ENCODE data around the gene CTNNBIP1. TPM values are rescaled to one million over a fixed set of nuclear protein-coding genes. Genes with fewer than 3 reads are reported as not detected.
"Not testable (repeated sequence)": the region's sequence is repeated elsewhere in the genome, so short reads cannot be mapped to it uniquely, and the experiment has no call there.

CTNNBIP1 gene
- total RNA-seq, 4 donors from 2014 or later: 24.0 to 30.5 (median 28.5) TPM

GRCh38 chr1:9808459-9808858 is 101.6 kb downstream of the CTNNBIP1 start:
- H3K27ac ChIP-seq: no peak overlapping the region
- TF ChIP-seq POLR2A (IDR thresholded peaks at IDR 0.05) (no peak), CTCF (IDR thresholded peaks at IDR 0.05) (no peak)
- H3K4me3 ChIP-seq: no peak overlapping the region
- no peaks in the 10 kb centered on the region for H3K27me3 ChIP-seq
- no peak for DNase-seq
- no peaks in the 10 kb centered on the region for H3K36me3 ChIP-seq
- H3K4me1 ChIP-seq: peaks cover 0 to 31% (median 3%) of the 10 kb centered on the region in 4 donors
- no peaks in the 10 kb centered on the region for H3K9me3 ChIP-seq

GRCh38 chr1:9807541-9807940 is 102.5 kb downstream of the CTNNBIP1 start:
- Histone ChIP-seq H3K9me3 (no peaks in the 10 kb centered on the region), H3K4me3 (no peak overlapping the region), H3K27ac (no peak overlapping the region), H3K27me3 (no peaks in the 10 kb centered on the region), H3K4me1 (peaks cover 0 to 37% (median 3%) of the 10 kb centered on the region in 4 donors), H3K36me3 (no peaks in the 10 kb centered on the region)
- no peak for DNase-seq
- no peak for TF ChIP-seq CTCF (IDR thresholded peaks at IDR 0.05)
- no peak for TF ChIP-seq POLR2A (IDR thresholded peaks at IDR 0.05)

GRCh38 chr1:9805972-9806371 is 104.1 kb downstream of the CTNNBIP1 start:
- not testable (repeated sequence) for H3K9me3 ChIP-seq, H3K4me3 ChIP-seq, H3K36me3 ChIP-seq, H3K27me3 ChIP-seq, H3K27ac ChIP-seq, DNase-seq
- peaks cover 0 to 25% (median 3%) of the 10 kb centered on the region in 4 donors for H3K4me1 ChIP-seq

GRCh38 chr1:9805006-9805508 is 105.0 kb downstream of the CTNNBIP1 start:
- TF ChIP-seq CTCF (IDR thresholded peaks at IDR 0.05) (no peak), POLR2A (IDR thresholded peaks at IDR 0.05) (no peak)

GRCh38 chr1:9803003-9803918 is 106.8 kb downstream of the CTNNBIP1 start:
- not testable (repeated sequence) for H3K4me3 ChIP-seq, DNase-seq, H3K27me3 ChIP-seq, H3K36me3 ChIP-seq, H3K9me3 ChIP-seq
- Histone ChIP-seq H3K27ac (peak overlapping the region in 2 of 4 donors; percentile 15 to 44), H3K4me1 (peaks cover 0 to 25% (median 3%) of the 10 kb centered on the region in 4 donors)

More at GRCh38 chr1:9805006-9805508, 105.0 kb downstream of the CTNNBIP1 start:
- no peak overlapping the region for H3K4me3 ChIP-seq
- H3K27ac ChIP-seq: peak overlapping the region in 2 of 4 donors; percentile 35 to 79
- no peaks in the 10 kb centered on the region for H3K27me3 ChIP-seq
- no peak for DNase-seq
- H3K9me3 ChIP-seq: no peaks in the 10 kb centered on the region
- no peaks in the 10 kb centered on the region for H3K36me3 ChIP-seq
- H3K4me1 ChIP-seq: peaks cover 0 to 25% (median 3%) of the 10 kb centered on the region in 4 donors

- H3K4me1 ChIP-seq: peaks cover 0 to 28% (median 3%) of the 10 kb centered on the region in 4 donors
These were observed 108.2 kb downstream of the CTNNBIP1 start for GRCh38 chr1:9801909-9802308.

More at GRCh38 chr1:9801909-9802308, 108.2 kb downstream of the CTNNBIP1 start:
- Histone ChIP-seq H3K36me3 (no peaks in the 10 kb centered on the region), H3K27me3 (no peaks in the 10 kb centered on the region), H3K4me3 (no peak overlapping the region), H3K27ac (no peak overlapping the region), H3K9me3 (no peaks in the 10 kb centered on the region)
- no peak for DNase-seq
- TF ChIP-seq POLR2A (IDR thresholded peaks at IDR 0.05) (no peak), CTCF (IDR thresholded peaks at IDR 0.05) (no peak)

Other genes starting within 250 kb of the CTNNBIP1 start
- 100 to 1,000 TPM in 2 of 4 donors, 10 to 100 TPM in 2; 47.9 to 107 (median 103) TPM for gene CLSTN1, start 86.3 kb downstream of the CTNNBIP1 start, total RNA-seq
- 10 to 100 TPM; 20.2 to 38.8 (median 31.6) TPM for gene LZIC, start 33.1 kb upstream of the CTNNBIP1 start, total RNA-seq
- gene NMNAT1, start 33.2 kb upstream of the CTNNBIP1 start, total RNA-seq: 10 to 100 TPM in 3 of 4 donors, 1 to 10 TPM in 1; 5.8 to 27.9 (median 18.8) TPM
- 1 to 10 TPM in 1 of 4 donors, not detected in 3; 2.3 TPM for gene RBP7, start 87.0 kb upstream of the CTNNBIP1 start, total RNA-seq
- 100 to 1,000 TPM in 1 of 4 donors, 10 to 100 TPM in 3; 40.3 to 102 (median 67.8) TPM for gene UBE4B, start 122.7 kb upstream of the CTNNBIP1 start, total RNA-seq